Measurements from ENCODE around the gene LMNB1.
A peak's percentile ranks its signal among the peaks of the same experiment; 100 is the strongest.

Gene LMNB1

GRCh38 chr5:126801992-126802294 lies 25.0 kb downstream of the LMNB1 start:
- TF ChIP-seq FOXM1 (IDR thresholded peaks at IDR 0.05; ENCODE audit: borderline replicate concordance, low read depth): no peak
- TF ChIP-seq TCF12 (IDR thresholded peaks at IDR 0.05; ENCODE audit: low read depth): no peak
- no peak for TF ChIP-seq RAD21 (IDR thresholded peaks at IDR 0.05; ENCODE audit: low read depth)
- TF ChIP-seq USF1 (IDR thresholded peaks at IDR 0.05): no peak
- no peak for TF ChIP-seq CREB1 (IDR thresholded peaks at IDR 0.05; ENCODE audit: low read depth)
- TF ChIP-seq EGR1 (IDR thresholded peaks at IDR 0.05): no peak
- TF ChIP-seq CEBPB (IDR thresholded peaks at IDR 0.05): no peak
- TF ChIP-seq EP300 (IDR thresholded peaks at IDR 0.05; ENCODE audit: borderline replicate concordance): no peak
- TF ChIP-seq TEAD4 (IDR thresholded peaks at IDR 0.05): no peak
- TF ChIP-seq REST (IDR thresholded peaks at IDR 0.05; ENCODE audit: low read depth): no peak
- no peak for TF ChIP-seq NFIC (IDR thresholded peaks at IDR 0.05)
- no peak for TF ChIP-seq YY1 (IDR thresholded peaks at IDR 0.05; ENCODE audit: low read depth)
- no peak for TF ChIP-seq MAX (IDR thresholded peaks at IDR 0.05)
- TF ChIP-seq ZBTB7A (IDR thresholded peaks at IDR 0.05; ENCODE audit: low read depth): no peak
- TF ChIP-seq TAF1 (IDR thresholded peaks at IDR 0.05; ENCODE audit: low read depth): no peak

GRCh38 chr5:126805063-126805462 lies 28.1 kb downstream of the LMNB1 start:
- TF ChIP-seq USF1 (IDR thresholded peaks at IDR 0.05) (no peak), EGR1 (IDR thresholded peaks at IDR 0.05) (no peak), NFIC (IDR thresholded peaks at IDR 0.05) (no peak), MAX (IDR thresholded peaks at IDR 0.05) (no peak), TAF1 (IDR thresholded peaks at IDR 0.05; ENCODE audit: low read depth) (no peak), CREB1 (IDR thresholded peaks at IDR 0.05; ENCODE audit: low read depth) (no peak), RAD21 (IDR thresholded peaks at IDR 0.05; ENCODE audit: low read depth) (no peak), CEBPB (IDR thresholded peaks at IDR 0.05) (no peak), ZBTB7A (IDR thresholded peaks at IDR 0.05; ENCODE audit: low read depth) (no peak), TCF12 (IDR thresholded peaks at IDR 0.05; ENCODE audit: low read depth) (no peak), REST (IDR thresholded peaks at IDR 0.05; ENCODE audit: low read depth) (no peak), TEAD4 (IDR thresholded peaks at IDR 0.05) (no peak), YY1 (IDR thresholded peaks at IDR 0.05; ENCODE audit: low read depth) (no peak), FOXM1 (IDR thresholded peaks at IDR 0.05; ENCODE audit: borderline replicate concordance, low read depth) (no peak), EP300 (IDR thresholded peaks at IDR 0.05; ENCODE audit: borderline replicate concordance) (no peak)

- TF ChIP-seq FOXM1 (IDR thresholded peaks at IDR 0.05; ENCODE audit: borderline replicate concordance, low read depth) (no peak), RAD21 (IDR thresholded peaks at IDR 0.05; ENCODE audit: low read depth) (peak; percentile 46)
Measured at GRCh38 chr5:126808521-126808988, 31.6 kb downstream of the LMNB1 start.

GRCh38 chr5:126809916-126810315 lies 33.0 kb downstream of the LMNB1 start:
- TF ChIP-seq EP300 (IDR thresholded peaks at IDR 0.05; ENCODE audit: borderline replicate concordance) (no peak), FOXM1 (IDR thresholded peaks at IDR 0.05; ENCODE audit: borderline replicate concordance, low read depth) (no peak), REST (IDR thresholded peaks at IDR 0.05; ENCODE audit: low read depth) (no peak), NFIC (IDR thresholded peaks at IDR 0.05) (no peak), USF1 (IDR thresholded peaks at IDR 0.05) (no peak), EGR1 (IDR thresholded peaks at IDR 0.05) (no peak), CREB1 (IDR thresholded peaks at IDR 0.05; ENCODE audit: low read depth) (no peak), CEBPB (IDR thresholded peaks at IDR 0.05) (no peak), YY1 (IDR thresholded peaks at IDR 0.05; ENCODE audit: low read depth) (no peak), TAF1 (IDR thresholded peaks at IDR 0.05; ENCODE audit: low read depth) (no peak), TCF12 (IDR thresholded peaks at IDR 0.05; ENCODE audit: low read depth) (no peak), MAX (IDR thresholded peaks at IDR 0.05) (no peak), RAD21 (IDR thresholded peaks at IDR 0.05; ENCODE audit: low read depth) (no peak), TEAD4 (IDR thresholded peaks at IDR 0.05) (no peak)
